ENCODE results near the gene SLC35E2B. TPM values are rescaled to one million over a fixed set of nuclear protein-coding genes. Genes with fewer than 3 reads are reported as not detected.

SLC35E2B gene
- total RNA-seq, 1 experiment from 2014 or later, result 51.3 TPM

DNA sequence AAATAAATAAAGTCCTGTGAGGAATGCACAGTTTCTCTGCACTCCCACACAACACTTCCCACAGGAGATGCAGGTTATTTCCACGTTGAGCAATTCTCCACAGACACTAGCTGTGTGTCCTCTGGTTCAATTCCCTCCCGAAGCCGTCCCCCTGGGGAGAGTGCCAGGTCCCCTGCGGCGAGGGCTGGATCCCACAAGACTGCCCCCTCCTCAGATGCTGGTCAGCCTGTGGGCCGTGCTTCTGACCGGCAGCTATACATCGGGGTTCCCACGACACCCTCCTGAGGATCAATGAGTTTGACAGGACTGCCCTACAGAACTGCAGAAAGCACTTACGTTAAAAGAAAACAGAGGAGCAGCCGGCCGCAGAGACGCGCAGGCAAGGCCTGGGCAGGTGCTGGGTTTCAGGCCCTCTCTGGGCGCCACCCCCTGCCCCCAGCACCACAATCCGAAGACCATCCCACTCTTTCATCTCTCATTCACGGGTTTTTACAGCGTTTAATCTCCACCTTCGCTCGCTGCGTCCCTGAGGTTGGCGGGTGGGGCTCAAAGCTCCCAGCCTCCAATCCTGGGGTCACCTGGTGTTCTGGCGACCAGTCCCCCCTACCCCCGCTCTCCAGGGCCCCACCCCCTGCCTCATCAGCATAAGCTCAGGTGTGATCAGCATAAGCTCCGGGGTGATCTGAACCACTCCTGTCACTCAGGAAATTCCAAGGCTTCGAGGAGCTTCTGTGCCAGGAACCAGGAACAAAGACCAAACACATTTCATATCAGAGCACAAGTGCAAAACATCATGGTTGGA, 9.3 kb downstream of the SLC35E2B start (continued):
- TF ChIP-seq FOXP1 (CRISPR knock-in tag; IDR thresholded peaks at IDR 0.05; ENCODE audit: borderline replicate concordance), result no peak

DNA sequence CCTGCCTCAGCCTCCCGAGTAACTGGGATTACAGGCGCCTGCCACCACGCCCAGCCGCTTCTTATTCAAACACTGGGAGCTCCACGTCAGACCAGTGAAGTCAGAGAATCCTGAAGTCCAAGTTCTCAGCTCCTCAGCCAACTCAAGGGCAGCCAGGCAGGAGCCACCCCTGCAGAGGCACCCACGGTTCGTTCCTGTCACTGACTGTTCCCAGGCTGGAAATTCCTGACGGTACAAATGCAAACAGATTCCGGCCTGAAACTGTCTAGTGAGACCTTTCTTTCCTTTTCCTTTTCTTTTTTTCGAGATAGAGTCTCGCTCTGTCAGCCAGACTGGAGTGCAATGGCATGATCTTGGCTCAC, 11.7 kb downstream of the SLC35E2B start:
- Mint-ChIP-seq H3K36me3 (no peaks in the 10 kb centered on the region), H3K27ac (peak overlapping the region; percentile 48), H3K27me3 (ENCODE audit: low read depth) (no peaks in the 10 kb centered on the region), H3K4me3 (no peak overlapping the region), H3K9me3 (no peaks in the 10 kb centered on the region), H3K4me1 (peaks cover 36% of the 10 kb centered on the region)
- ATAC-seq, result no peak
- CTCF ChIA-PET, result interaction anchor here (1.5 to 3.0 kb wide), 2 partner anchors 15 to 228 kb away, joined by 4 to 48 read pairs; no protein-coding TSS in a partner anchor
- POLR2A ChIA-PET, result no interaction called here
- TF ChIP-seq, protein P1, sequence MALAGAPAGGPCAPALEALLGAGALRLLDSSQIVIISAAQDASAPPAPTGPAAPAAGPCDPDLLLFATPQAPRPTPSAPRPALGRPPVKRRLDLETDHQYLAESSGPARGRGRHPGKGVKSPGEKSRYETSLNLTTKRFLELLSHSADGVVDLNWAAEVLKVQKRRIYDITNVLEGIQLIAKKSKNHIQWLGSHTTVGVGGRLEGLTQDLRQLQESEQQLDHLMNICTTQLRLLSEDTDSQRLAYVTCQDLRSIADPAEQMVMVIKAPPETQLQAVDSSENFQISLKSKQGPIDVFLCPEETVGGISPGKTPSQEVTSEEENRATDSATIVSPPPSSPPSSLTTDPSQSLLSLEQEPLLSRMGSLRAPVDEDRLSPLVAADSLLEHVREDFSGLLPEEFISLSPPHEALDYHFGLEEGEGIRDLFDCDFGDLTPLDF (CRISPR knock-in tag; IDR thresholded peaks at IDR 0.05), result no peak
- TF ChIP-seq, protein P2, sequence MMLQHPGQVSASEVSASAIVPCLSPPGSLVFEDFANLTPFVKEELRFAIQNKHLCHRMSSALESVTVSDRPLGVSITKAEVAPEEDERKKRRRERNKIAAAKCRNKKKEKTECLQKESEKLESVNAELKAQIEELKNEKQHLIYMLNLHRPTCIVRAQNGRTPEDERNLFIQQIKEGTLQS (CRISPR knock-in tag; conservative IDR thresholded peaks at IDR 0.05), result no peak
- TF ChIP-seq ZNF232 (CRISPR knock-in tag; IDR thresholded peaks at IDR 0.05), result no peak
- TF ChIP-seq ZNF416 (CRISPR knock-in tag; IDR thresholded peaks at IDR 0.05), result no peak
- TF ChIP-seq, protein P3, sequence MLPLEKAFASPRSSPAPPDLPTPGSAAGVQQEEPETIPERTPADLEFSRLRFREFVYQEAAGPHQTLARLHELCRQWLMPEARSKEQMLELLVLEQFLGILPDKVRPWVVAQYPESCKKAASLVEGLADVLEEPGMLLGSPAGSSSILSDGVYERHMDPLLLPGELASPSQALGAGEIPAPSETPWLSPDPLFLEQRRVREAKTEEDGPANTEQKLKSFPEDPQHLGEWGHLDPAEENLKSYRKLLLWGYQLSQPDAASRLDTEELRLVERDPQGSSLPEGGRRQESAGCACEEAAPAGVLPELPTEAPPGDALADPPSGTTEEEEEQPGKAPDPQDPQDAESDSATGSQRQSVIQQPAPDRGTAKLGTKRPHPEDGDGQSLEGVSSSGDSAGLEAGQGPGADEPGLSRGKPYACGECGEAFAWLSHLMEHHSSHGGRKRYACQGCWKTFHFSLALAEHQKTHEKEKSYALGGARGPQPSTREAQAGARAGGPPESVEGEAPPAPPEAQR (CRISPR knock-in tag; IDR thresholded peaks at IDR 0.05), result no peak
- TF ChIP-seq KAT7 (CRISPR knock-in tag; IDR thresholded peaks at IDR 0.05; ENCODE audit: borderline replicate concordance), result no peak
- no peak for TF ChIP-seq MYBL2 (CRISPR knock-in tag; IDR thresholded peaks at IDR 0.05)
- TF ChIP-seq RELA (CRISPR knock-in tag; IDR thresholded peaks at IDR 0.05; ENCODE audit: borderline replicate concordance), result no peak
- TF ChIP-seq GABPB1 (CRISPR knock-in tag; IDR thresholded peaks at IDR 0.05), result no peak
- TF ChIP-seq RORB (CRISPR knock-in tag; IDR thresholded peaks at IDR 0.05), result no peak
- TF ChIP-seq TEAD1 (CRISPR knock-in tag; IDR thresholded peaks at IDR 0.05), result no peak
- TF ChIP-seq, protein P4, sequence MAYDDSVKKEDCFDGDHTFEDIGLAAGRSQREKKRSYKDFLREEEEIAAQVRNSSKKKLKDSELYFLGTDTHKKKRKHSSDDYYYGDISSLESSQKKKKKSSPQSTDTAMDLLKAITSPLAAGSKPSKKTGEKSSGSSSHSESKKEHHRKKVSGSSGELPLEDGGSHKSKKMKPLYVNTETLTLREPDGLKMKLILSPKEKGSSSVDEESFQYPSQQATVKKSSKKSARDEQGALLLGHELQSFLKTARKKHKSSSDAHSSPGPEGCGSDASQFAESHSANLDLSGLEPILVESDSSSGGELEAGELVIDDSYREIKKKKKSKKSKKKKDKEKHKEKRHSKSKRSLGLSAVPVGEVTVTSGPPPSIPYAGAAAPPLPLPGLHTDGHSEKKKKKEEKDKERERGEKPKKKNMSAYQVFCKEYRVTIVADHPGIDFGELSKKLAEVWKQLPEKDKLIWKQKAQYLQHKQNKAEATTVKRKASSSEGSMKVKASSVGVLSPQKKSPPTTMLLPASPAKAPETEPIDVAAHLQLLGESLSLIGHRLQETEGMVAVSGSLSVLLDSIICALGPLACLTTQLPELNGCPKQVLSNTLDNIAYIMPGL (CRISPR knock-in tag; IDR thresholded peaks at IDR 0.05), result no peak
- no peak for TF ChIP-seq SP1 (CRISPR knock-in tag; conservative IDR thresholded peaks at IDR 0.05)
- no peak for DNase-seq (ENCODE audit: low spot score)

DNA sequence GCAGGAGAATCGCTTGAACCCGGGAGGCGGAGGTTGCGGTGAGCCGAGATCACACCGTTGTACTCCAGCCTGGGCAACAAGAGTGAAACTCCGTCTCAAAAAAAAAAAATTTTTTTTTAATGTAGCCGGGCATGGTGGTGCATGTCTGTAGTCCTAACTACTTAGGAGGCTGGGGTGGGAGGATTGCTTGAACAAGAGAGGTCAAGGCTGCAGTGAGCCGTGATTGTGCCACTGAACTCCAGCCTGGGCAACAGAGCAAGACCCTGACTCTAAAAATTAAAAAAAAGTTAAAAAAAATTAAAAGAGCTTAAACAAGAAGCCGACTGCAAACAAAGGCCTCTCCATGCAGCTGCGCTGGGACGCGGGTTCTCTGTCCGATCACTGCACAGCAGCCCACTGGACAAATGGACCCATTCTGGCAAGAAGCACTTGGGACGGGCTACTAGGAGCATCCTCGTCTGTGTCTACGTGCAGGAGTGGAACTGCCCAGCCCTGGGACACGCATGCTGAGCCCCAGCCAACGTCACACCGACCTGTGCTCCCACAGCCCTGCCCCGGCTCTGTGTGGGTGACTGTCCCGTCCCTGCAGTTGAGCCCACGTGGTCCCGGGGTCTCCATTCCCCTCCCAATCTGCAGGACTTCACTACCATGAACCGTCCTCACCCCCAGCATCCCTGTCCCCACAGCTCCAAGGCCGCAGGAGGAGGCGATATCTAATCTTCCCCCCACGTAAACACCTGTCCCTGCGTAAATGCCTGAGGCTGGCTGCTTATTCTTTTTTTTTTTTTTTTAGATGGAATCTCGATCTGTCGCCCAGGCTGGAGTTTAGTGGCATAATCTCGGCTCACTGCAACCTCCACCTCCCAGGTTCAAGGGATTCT, 12.3 kb downstream of the SLC35E2B start:
- Mint-ChIP-seq H3K27ac (no peak overlapping the region; the same call in 1 of the 2 replicates), H3K36me3 (no peaks in the 10 kb centered on the region), H3K9me3 (no peaks in the 10 kb centered on the region), H3K27me3 (ENCODE audit: low read depth) (no peaks in the 10 kb centered on the region), H3K4me3 (no peak overlapping the region), H3K4me1 (peaks cover 33% of the 10 kb centered on the region)
- ChIA-PET POLR2A (no interaction called here), CTCF (interaction anchor here (1.5 to 3.0 kb wide), 3 partner anchors 11 to 228 kb away, joined by 4 to 48 read pairs (median 15); no protein-coding TSS in a partner anchor)
- ATAC-seq (no peak), DNase-seq (ENCODE audit: low spot score) (no peak)
- TF ChIP-seq FOXK1 (CRISPR knock-in tag; IDR thresholded peaks at IDR 0.05) (no peak), TEAD1 (CRISPR knock-in tag; IDR thresholded peaks at IDR 0.05) (no peak), RELA (CRISPR knock-in tag; IDR thresholded peaks at IDR 0.05; ENCODE audit: borderline replicate concordance) (no peak), ZNF121 (CRISPR knock-in tag; IDR thresholded peaks at IDR 0.05) (no peak), KAT7 (CRISPR knock-in tag; IDR thresholded peaks at IDR 0.05; ENCODE audit: borderline replicate concordance) (no peak)
- TF ChIP-seq, protein P5, sequence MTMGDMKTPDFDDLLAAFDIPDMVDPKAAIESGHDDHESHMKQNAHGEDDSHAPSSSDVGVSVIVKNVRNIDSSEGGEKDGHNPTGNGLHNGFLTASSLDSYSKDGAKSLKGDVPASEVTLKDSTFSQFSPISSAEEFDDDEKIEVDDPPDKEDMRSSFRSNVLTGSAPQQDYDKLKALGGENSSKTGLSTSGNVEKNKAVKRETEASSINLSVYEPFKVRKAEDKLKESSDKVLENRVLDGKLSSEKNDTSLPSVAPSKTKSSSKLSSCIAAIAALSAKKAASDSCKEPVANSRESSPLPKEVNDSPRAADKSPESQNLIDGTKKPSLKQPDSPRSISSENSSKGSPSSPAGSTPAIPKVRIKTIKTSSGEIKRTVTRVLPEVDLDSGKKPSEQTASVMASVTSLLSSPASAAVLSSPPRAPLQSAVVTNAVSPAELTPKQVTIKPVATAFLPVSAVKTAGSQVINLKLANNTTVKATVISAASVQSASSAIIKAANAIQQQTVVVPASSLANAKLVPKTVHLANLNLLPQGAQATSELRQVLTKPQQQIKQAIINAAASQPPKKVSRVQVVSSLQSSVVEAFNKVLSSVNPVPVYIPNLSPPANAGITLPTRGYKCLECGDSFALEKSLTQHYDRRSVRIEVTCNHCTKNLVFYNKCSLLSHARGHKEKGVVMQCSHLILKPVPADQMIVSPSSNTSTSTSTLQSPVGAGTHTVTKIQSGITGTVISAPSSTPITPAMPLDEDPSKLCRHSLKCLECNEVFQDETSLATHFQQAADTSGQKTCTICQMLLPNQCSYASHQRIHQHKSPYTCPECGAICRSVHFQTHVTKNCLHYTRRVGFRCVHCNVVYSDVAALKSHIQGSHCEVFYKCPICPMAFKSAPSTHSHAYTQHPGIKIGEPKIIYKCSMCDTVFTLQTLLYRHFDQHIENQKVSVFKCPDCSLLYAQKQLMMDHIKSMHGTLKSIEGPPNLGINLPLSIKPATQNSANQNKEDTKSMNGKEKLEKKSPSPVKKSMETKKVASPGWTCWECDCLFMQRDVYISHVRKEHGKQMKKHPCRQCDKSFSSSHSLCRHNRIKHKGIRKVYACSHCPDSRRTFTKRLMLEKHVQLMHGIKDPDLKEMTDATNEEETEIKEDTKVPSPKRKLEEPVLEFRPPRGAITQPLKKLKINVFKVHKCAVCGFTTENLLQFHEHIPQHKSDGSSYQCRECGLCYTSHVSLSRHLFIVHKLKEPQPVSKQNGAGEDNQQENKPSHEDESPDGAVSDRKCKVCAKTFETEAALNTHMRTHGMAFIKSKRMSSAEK (CRISPR knock-in tag; IDR thresholded peaks at IDR 0.05; ENCODE audit: borderline replicate concordance), result no peak
- TF ChIP-seq, protein P6, sequence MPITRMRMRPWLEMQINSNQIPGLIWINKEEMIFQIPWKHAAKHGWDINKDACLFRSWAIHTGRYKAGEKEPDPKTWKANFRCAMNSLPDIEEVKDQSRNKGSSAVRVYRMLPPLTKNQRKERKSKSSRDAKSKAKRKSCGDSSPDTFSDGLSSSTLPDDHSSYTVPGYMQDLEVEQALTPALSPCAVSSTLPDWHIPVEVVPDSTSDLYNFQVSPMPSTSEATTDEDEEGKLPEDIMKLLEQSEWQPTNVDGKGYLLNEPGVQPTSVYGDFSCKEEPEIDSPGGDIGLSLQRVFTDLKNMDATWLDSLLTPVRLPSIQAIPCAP (CRISPR knock-in tag; IDR thresholded peaks at IDR 0.05), result no peak
- TF ChIP-seq, protein P7, sequence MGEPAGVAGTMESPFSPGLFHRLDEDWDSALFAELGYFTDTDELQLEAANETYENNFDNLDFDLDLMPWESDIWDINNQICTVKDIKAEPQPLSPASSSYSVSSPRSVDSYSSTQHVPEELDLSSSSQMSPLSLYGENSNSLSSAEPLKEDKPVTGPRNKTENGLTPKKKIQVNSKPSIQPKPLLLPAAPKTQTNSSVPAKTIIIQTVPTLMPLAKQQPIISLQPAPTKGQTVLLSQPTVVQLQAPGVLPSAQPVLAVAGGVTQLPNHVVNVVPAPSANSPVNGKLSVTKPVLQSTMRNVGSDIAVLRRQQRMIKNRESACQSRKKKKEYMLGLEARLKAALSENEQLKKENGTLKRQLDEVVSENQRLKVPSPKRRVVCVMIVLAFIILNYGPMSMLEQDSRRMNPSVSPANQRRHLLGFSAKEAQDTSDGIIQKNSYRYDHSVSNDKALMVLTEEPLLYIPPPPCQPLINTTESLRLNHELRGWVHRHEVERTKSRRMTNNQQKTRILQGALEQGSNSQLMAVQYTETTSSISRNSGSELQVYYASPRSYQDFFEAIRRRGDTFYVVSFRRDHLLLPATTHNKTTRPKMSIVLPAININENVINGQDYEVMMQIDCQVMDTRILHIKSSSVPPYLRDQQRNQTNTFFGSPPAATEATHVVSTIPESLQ (CRISPR knock-in tag; IDR thresholded peaks at IDR 0.05), result no peak
